IPS-11a (cell line): ENCODE measurements around the gene SARS1.
A peak's percentile ranks its signal among the peaks of the same experiment; 100 is the strongest.
"Not testable (repeated sequence)": the region's sequence is repeated elsewhere in the genome, so short reads cannot be mapped to it uniquely, and the experiment has no call there.

Source experiments
- H3K4me3 ChIP-seq: one replicate; pipeline ENCODE4 v1.5.1; 2013; ENCODE audit warnings: low read depth, low read length, control low read depth

SARS1 gene, protein sequence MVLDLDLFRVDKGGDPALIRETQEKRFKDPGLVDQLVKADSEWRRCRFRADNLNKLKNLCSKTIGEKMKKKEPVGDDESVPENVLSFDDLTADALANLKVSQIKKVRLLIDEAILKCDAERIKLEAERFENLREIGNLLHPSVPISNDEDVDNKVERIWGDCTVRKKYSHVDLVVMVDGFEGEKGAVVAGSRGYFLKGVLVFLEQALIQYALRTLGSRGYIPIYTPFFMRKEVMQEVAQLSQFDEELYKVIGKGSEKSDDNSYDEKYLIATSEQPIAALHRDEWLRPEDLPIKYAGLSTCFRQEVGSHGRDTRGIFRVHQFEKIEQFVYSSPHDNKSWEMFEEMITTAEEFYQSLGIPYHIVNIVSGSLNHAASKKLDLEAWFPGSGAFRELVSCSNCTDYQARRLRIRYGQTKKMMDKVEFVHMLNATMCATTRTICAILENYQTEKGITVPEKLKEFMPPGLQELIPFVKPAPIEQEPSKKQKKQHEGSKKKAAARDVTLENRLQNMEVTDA

GRCh38 chr1:109213824-109214693 lies at the start of gene SARS1:
Gene SARS1, plus strand, starts transcription at chr1:109213918. Its CDS starts 75 bp downstream, at chr1:109213993.
- H3K4me3 ChIP-seq, result peak within 1 kb of the TSS; percentile 98

DNA sequence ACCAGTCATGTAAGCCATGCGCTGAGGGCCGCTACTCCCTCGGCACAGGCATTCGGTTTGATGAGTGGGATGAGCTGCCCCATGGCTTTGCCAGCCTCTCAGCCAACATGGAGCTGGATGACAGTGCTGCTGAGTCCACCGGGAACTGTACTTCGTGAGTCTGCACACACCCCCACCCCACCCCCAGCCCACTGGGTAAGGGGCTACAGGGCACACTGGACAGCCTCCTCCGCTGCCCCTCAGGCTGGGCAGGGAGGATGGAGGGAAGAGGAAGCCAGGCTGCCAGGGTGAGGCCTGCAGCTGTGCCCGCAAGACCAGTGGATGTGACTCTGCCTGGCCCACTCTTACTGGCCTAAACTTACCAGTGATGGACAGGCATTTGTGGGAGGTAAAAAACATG lies 49.2 kb upstream of the SARS1 start:
- no peak overlapping the region for H3K4me3 ChIP-seq

- H3K4me3 ChIP-seq, result no peak overlapping the region
These were observed 46.7 kb upstream of the SARS1 start for GRCh38 chr1:109167001-109167506.

DNA sequence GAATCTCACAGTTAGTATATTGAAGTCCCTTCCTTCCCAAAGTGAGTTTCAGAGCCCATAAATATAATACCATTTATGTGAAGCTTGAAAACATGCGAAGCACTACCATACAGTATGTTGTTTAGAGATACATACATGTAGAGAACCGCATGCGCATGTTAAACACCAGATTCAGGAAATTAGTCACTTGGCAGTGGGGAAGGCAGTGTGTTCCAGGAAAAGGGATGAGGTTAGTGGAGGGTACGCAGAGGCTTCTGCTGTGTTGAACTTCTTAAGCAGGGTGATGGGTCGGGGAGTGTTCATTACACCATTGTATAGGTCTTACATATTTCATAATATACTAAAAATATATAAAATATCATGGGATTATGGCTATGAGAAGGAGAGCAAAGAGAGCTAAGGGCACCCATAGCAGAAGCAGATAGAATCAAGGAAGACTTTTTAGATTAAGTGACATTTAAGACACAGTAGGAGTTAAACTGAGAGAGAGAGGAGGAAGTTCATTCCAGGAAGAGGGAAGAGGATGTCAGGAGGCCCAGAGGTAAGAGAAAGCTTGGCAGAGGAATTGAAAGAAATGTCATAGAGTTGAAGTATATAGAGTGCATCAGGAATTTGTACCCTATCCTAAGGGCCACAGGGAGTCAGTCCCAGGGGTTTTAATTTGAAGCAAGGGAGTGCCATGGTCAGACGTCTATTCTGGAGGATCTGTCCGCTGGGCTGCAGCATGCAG lies 43.5 kb upstream of the SARS1 start:
- no peak overlapping the region for H3K4me3 ChIP-seq

DNA sequence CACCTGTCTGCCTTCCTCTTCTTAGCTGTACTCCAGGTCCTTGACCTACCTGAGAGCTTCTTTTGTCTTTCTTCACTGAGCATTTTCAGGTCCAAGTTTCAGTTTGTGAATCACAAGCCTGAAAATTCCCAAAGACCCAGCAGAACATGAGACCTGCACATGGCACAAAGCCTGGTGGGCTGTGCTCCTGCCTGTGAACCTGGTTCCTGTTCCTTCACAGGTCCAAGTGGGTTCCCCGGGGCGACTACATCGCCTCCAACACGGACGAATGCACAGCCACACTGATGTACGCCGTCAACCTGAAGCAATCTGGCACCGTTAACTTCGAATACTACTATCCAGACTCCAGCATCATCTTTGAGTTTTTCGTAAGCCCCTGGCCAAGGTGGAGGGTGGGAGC lies 42.1 kb upstream of the SARS1 start:
- H3K4me3 ChIP-seq, result no peak overlapping the region

DNA sequence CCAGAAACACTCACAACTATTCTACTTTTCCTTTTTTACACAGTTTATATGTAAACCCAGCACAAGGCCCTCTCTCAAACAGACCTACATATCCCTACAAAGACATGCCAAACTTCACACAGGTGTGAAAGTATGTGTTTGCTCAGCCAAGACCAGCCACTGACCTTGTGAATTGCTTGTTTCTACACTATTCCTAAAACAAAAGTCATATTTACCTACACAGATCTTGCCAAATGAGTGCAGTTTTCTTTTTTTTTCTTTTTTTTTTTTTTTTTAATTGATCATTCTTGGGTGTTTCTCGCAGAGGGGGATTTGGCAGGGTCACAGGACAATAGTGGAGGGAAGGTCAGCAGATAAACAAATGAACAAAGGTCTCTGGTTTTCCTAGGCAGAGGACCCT lies 37.4 kb upstream of the SARS1 start:
- H3K4me3 ChIP-seq, result not testable (repeated sequence)

- H3K4me3 ChIP-seq, result not testable (repeated sequence)
These were observed 33.0 kb upstream of the SARS1 start for GRCh38 chr1:109180715-109181084.

- H3K4me3 ChIP-seq, result no peak overlapping the region
These were observed 32.5 kb upstream of the SARS1 start for GRCh38 chr1:109181085-109181806.

- no peak overlapping the region for H3K4me3 ChIP-seq
These were observed 31.9 kb upstream of the SARS1 start for GRCh38 chr1:109181807-109182163.

- H3K4me3 ChIP-seq, result no peak overlapping the region
These were observed 30.5 kb upstream of the SARS1 start for GRCh38 chr1:109183058-109183738.

DNA sequence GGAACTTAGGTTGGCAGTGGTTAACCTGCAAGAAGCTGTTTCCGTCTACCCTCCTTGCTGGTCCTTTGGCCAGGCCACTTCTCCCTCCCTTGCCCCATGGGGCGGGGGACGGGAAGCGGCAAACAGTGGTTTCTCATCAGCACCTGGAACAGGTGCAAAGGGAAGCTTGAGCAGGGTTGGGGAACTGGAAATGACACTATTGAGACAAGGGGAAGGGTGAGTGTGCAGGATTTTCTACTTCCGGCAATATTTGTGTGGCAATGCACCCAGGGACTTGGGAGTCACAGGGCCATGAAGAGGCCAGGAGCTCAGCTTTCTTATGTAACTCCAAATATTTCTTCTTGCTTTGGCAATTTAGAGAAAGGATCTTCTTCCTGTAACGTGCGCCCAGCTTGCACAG lies 29.0 kb upstream of the SARS1 start:
- H3K4me3 ChIP-seq, result no peak overlapping the region

- H3K4me3 ChIP-seq, result no peak overlapping the region
These were observed 28.4 kb upstream of the SARS1 start for GRCh38 chr1:109185357-109185756.

GRCh38 chr1:109185990-109186732 lies 27.6 kb upstream of the SARS1 start:
- H3K4me3 ChIP-seq, result no peak overlapping the region

- no peak overlapping the region for H3K4me3 ChIP-seq
These were observed 27.0 kb upstream of the SARS1 start for GRCh38 chr1:109186733-109187086.

DNA sequence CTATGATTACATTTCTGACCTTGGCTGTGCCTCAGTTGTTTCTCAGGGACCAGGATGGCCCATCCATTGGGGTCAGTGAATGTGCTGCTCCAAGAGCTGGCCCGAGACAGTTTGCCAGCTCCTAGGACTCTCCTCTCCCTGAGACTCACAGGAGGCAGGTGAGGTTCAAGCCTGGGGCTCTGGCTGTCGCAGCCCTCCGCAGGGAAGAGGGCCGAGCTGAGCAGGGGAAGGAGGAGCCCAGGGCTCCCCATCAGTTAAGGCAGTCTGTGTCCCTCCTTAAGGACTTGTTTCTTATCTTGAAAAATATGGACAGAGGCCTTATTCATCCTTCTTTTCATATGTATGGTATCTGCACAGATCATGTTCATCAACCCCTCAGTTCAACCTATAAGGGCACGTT lies 26.6 kb upstream of the SARS1 start:
- no peak overlapping the region for H3K4me3 ChIP-seq

- no peak overlapping the region for H3K4me3 ChIP-seq
These were observed 25.5 kb upstream of the SARS1 start for GRCh38 chr1:109188200-109188599.

DNA sequence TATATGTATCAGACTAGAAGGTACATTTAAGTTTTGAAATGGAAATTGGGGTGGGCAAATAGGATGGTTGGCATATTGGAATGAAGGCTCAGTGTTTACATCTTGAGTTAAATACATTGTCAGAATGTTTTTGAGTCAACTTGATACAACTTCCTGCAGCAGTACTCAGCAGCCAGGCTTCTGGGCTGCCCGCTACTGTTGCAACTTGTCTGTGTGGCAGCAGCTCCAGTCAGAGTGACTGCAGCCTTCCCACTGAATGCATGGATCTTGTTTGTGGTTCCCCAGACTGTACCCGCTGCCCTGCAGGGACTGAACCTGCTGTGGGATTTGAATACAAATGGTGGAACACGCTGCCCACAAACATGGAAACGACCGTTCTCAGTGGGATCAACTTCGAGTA lies 24.9 kb upstream of the SARS1 start:
- no peak overlapping the region for H3K4me3 ChIP-seq

DNA sequence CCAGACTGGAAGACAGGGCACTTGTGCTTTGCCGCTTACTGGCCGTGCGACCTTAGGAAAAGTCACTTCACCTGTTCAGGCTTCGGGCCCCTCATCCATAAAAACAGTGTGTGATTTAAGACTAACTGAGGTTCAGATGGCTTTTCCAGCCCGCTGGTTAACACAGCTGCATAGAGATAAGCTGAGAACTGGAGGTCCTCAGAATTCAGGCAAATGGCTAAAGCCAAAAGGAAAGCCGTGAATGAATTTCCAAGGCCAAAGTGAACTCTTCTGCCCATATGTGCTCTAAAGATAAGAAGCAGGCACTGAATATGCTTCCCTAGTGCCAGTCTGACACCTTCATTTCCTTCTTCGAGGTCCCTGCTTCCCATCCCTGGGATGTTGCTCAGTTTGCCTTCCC lies 23.5 kb upstream of the SARS1 start:
- H3K4me3 ChIP-seq, result no peak overlapping the region

DNA sequence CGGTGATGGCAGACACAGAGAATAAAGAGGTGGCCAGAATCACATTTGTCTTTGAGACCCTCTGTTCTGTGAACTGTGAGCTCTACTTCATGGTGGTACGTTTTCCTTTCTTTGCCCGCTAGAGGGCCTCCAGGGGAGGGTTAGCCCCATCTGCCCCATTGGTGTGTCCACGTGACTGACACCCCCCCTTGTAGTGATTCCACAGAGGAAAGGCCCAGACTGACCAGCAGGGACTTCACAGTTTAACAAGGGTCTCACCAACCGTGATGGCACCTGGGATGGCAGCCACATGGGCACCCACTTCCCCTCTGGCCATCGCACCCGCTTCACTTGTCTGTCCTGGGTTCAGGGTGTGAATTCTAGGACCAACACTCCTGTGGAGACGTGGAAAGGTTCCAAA lies 22.3 kb upstream of the SARS1 start:
- no peak overlapping the region for H3K4me3 ChIP-seq
